Liver (tissue), 3 donors: ENCODE data around the gene MBOAT1.

Source experiments
- CTCF ChIP-seq: fragments of 150-350 bp; IDR thresholded peaks from 2 replicates; pipeline ENCODE4 v1.5.1; 2017; ENCODE audit warnings: improper control_type of control experiment, low read depth, low read length; ENCODE audit not compliant: missing input control
- GABPA ChIP-seq, 2 donors: IDR thresholded peaks in 1 of 2; conservative IDR thresholded peaks in 1 of 2; 2 replicates each; pipeline ENCODE4 v1.6.1; 2016; ENCODE audit warnings: antibody characterized with exemption in 2 of 2, mild to moderate bottlenecking in 1 of 2, moderate library complexity in 1 of 2
- JUND ChIP-seq, 2 donors: IDR thresholded peaks; 2 replicates each; pipeline ENCODE4 v1.6.1; 2016; ENCODE audit warnings: antibody characterized with exemption in 2 of 2
- MAX ChIP-seq: IDR thresholded peaks from 2 replicates; pipeline ENCODE4 v1.6.1; 2016; ENCODE audit warnings: antibody characterized with exemption
- RAD21 ChIP-seq, 2 donors: IDR thresholded peaks; 2 replicates each; pipeline ENCODE4 v1.6.1; 2016; ENCODE audit warnings: antibody characterized with exemption in 2 of 2, mild to moderate bottlenecking in 2 of 2
- REST ChIP-seq: IDR thresholded peaks from 2 replicates; pipeline ENCODE4 v1.6.1; 2016; ENCODE audit warnings: antibody characterized with exemption, mild to moderate bottlenecking
- RXRA ChIP-seq, 2 donors: IDR thresholded peaks; 2 replicates each; pipeline ENCODE4 v1.6.1; 2017 to 2018; ENCODE audit warnings: antibody characterized with exemption in 2 of 2, mild to moderate bottlenecking in 1 of 2
- SP1 ChIP-seq: IDR thresholded peaks from 2 replicates; pipeline ENCODE4 v1.6.1; 2018; ENCODE audit warnings: antibody characterized with exemption, mild to moderate bottlenecking
- YY1 ChIP-seq: IDR thresholded peaks from 2 replicates; pipeline ENCODE4 v1.6.1; 2016; ENCODE audit warnings: antibody characterized with exemption, mild to moderate bottlenecking
- ZBTB33 ChIP-seq: IDR thresholded peaks from 2 replicates; pipeline ENCODE4 v1.6.1; 2016; ENCODE audit warnings: antibody characterized with exemption
- donor health status: healthy.
- donor health status: healthy.

GRCh38 chr6:20084411-20084810 is 127.9 kb downstream of the MBOAT1 start:
- no peak for TF ChIP-seq CTCF
- no peak for TF ChIP-seq GABPA (IDR thresholded peaks at IDR 0.05 in 1 of 2, conservative IDR thresholded peaks at IDR 0.05 in 1 of 2)
- no peak for TF ChIP-seq JUND (IDR thresholded peaks at IDR 0.05)
- no peak for TF ChIP-seq ZBTB33
- TF ChIP-seq RXRA (IDR thresholded peaks at IDR 0.05): no peak
- TF ChIP-seq REST: no peak
- TF ChIP-seq RAD21 (IDR thresholded peaks at IDR 0.05): no peak
- TF ChIP-seq MAX: no peak
- TF ChIP-seq YY1: no peak
- no peak for TF ChIP-seq SP1
